ENCODE measurements around the gene C5orf34. TPM values are rescaled to one million over a fixed set of nuclear protein-coding genes. Genes with fewer than 3 reads are reported as not detected.
A peak's percentile ranks its signal among the peaks of the same experiment; 100 is the strongest.

The C5orf34 gene
- polyA plus RNA-seq, 1 donor from 2014 or later, result 12.7 TPM

GRCh38 chr5:43485406-43485805 is 29.5 kb downstream of the C5orf34 start:
- H2AFZ ChIP-seq (ENCODE audit: low read depth, low read length), result no peak overlapping the region
- H3K27me3 ChIP-seq (ENCODE audit: insufficient read depth, low read depth, low read length), result no peaks in the 10 kb centered on the region
- peaks cover 11% of the 10 kb centered on the region for H3K79me2 ChIP-seq (replicated peaks; ENCODE audit: insufficient read depth, low read length)
- no peaks in the 10 kb centered on the region for H3K9me3 ChIP-seq (ENCODE audit: low read length)
- no peaks in the 10 kb centered on the region for H4K20me1 ChIP-seq (ENCODE audit: insufficient read depth)
- H3K27ac ChIP-seq (ENCODE audit: low read length), result no peak overlapping the region
- no peak for TF ChIP-seq TAF1 (IDR thresholded peaks at IDR 0.05; ENCODE audit: low read depth)
- no peak for TF ChIP-seq CTCF (IDR thresholded peaks at IDR 0.05; ENCODE audit: poor library complexity, severe bottlenecking)
- TF ChIP-seq REST (IDR thresholded peaks at IDR 0.05; ENCODE audit: borderline replicate concordance), result no peak
- no peak for TF ChIP-seq EZH2 (IDR thresholded peaks at IDR 0.05; ENCODE audit: borderline replicate concordance, insufficient read depth, low read length, poor library complexity, severe bottlenecking)
- TF ChIP-seq MXI1 (conservative IDR thresholded peaks at IDR 0.05; ENCODE audit: poor library complexity, severe bottlenecking), result no peak
- TF ChIP-seq SMC3 (conservative IDR thresholded peaks at IDR 0.05; ENCODE audit: poor library complexity), result no peak
- TF ChIP-seq RAD21 (conservative IDR thresholded peaks at IDR 0.05), result no peak
- TF ChIP-seq POLR2AphosphoS5 (IDR thresholded peaks at IDR 0.05), result no peak
- TF ChIP-seq EP300 (conservative IDR thresholded peaks at IDR 0.05; ENCODE audit: poor library complexity, severe bottlenecking), result no peak
- H3K4me3 ChIP-seq (ENCODE audit: low read length), result no peak overlapping the region
- no peaks in the 10 kb centered on the region for H3K36me3 ChIP-seq (ENCODE audit: insufficient read depth, low read length)
- H3K4me2 ChIP-seq (ENCODE audit: low read length), result no peak overlapping the region
- H3K9ac ChIP-seq (ENCODE audit: low read length), result no peak overlapping the region
- H3K9me2 ChIP-seq (ENCODE audit: insufficient read depth, low read length), result no peaks in the 10 kb centered on the region
- no peaks in the 10 kb centered on the region for H3F3A ChIP-seq (ENCODE audit: insufficient read depth, low read length, poor library complexity, severe bottlenecking)

GRCh38 chr5:43484106-43484849 is 30.7 kb downstream of the C5orf34 start:
- Histone ChIP-seq H3K9me2 (ENCODE audit: insufficient read depth, low read length) (no peaks in the 10 kb centered on the region), H3K9me3 (ENCODE audit: low read length) (no peaks in the 10 kb centered on the region), H3K27me3 (ENCODE audit: insufficient read depth, low read depth, low read length) (no peaks in the 10 kb centered on the region), H3K9ac (ENCODE audit: low read length) (peak overlapping the region; percentile 71), H3K36me3 (ENCODE audit: insufficient read depth, low read length) (no peaks in the 10 kb centered on the region), H3K79me2 (replicated peaks; ENCODE audit: insufficient read depth, low read length) (peaks cover 11% of the 10 kb centered on the region), H3F3A (ENCODE audit: insufficient read depth, low read length, poor library complexity, severe bottlenecking) (no peaks in the 10 kb centered on the region), H3K4me3 (ENCODE audit: low read length) (peak overlapping the region; percentile 89), H2AFZ (ENCODE audit: low read depth, low read length) (peak overlapping the region; percentile 91), H3K27ac (ENCODE audit: low read length) (peak overlapping the region; percentile 71), H3K4me2 (ENCODE audit: low read length) (peak overlapping the region; percentile 73), H4K20me1 (ENCODE audit: insufficient read depth) (no peaks in the 10 kb centered on the region)
- TF ChIP-seq RAD21 (conservative IDR thresholded peaks at IDR 0.05), result peak; percentile 67
- peak; percentile 64 for TF ChIP-seq SMC3 (conservative IDR thresholded peaks at IDR 0.05; ENCODE audit: poor library complexity)
- TF ChIP-seq MXI1 (conservative IDR thresholded peaks at IDR 0.05; ENCODE audit: poor library complexity, severe bottlenecking), result no peak
- peak; percentile 16 for TF ChIP-seq TAF1 (IDR thresholded peaks at IDR 0.05; ENCODE audit: low read depth)
- peak; percentile 48 for TF ChIP-seq REST (IDR thresholded peaks at IDR 0.05; ENCODE audit: borderline replicate concordance)
- no peak for TF ChIP-seq EP300 (conservative IDR thresholded peaks at IDR 0.05; ENCODE audit: poor library complexity, severe bottlenecking)
- TF ChIP-seq POLR2AphosphoS5 (IDR thresholded peaks at IDR 0.05), result no peak
- no peak for TF ChIP-seq EZH2 (IDR thresholded peaks at IDR 0.05; ENCODE audit: borderline replicate concordance, insufficient read depth, low read length, poor library complexity, severe bottlenecking)
- peak; percentile 81 for TF ChIP-seq CTCF (IDR thresholded peaks at IDR 0.05; ENCODE audit: poor library complexity, severe bottlenecking)

All from neural cell (in vitro differentiated cells).